Uterus (tissue), 4 donors: ENCODE data around the gene LRIG1. TPM values are rescaled to one million over a fixed set of nuclear protein-coding genes. Genes with fewer than 3 reads are reported as not detected.

Source experiments
- DNase-seq, 2 donors: peaks; one replicate each; pipeline ENCODE4 v3.0.0-alpha.2; 2019 to 2020
- H3K27ac ChIP-seq, 2 donors: fragments of 200-600 bp; sonication (generic); 1 replicate in 1 of 2; 2 replicates in 1 of 2; pipeline ENCODE4 v1.5.1; 2016 to 2018
- H3K27me3 ChIP-seq, 2 donors: fragments of 200-600 bp; sonication (generic); one replicate each; pipeline ENCODE4 v1.5.1; 2018 to 2019; ENCODE audit warnings: control low read depth in 1 of 2
- H3K36me3 ChIP-seq, 2 donors: fragments of 200-600 bp; sonication (generic); one replicate each; pipeline ENCODE4 v1.5.1; 2019; ENCODE audit warnings: control low read depth in 1 of 2
- H3K4me1 ChIP-seq, 2 donors: fragments of 200-600 bp; sonication (generic); one replicate each; pipeline ENCODE4 v1.5.1; 2018 to 2019; ENCODE audit warnings: control low read depth in 1 of 2
- H3K4me3 ChIP-seq, 2 donors: fragments of 200-600 bp; sonication (generic); 1 replicate in 1 of 2; 2 replicates in 1 of 2; pipeline ENCODE4 v1.5.1; 2018 to 2019; ENCODE audit warnings: mild to moderate bottlenecking in 1 of 2
- H3K9me3 ChIP-seq, 2 donors: fragments of 200-600 bp; sonication (generic); one replicate each; pipeline ENCODE4 v1.5.1; 2019; ENCODE audit warnings: control low read depth in 1 of 2
- CTCF ChIP-seq, 4 experiments: fragments of 200-600 bp in 2 of 4; fragments of 450-650 bp in 2 of 4; sonication (generic) in 2 of 4; IDR thresholded peaks; one replicate each; pipeline ENCODE4 v1.5.1; 2016 to 2019; ENCODE audit warnings: antibody characterized with exemption in 4 of 4, mild to moderate bottlenecking in 2 of 4, moderate library complexity in 1 of 4
- POLR2A ChIP-seq, 2 donors: fragments of 450-650 bp; IDR thresholded peaks; one replicate each; pipeline ENCODE4 v1.6.1; 2016; ENCODE audit warnings: antibody characterized with exemption in 2 of 2, mild to moderate bottlenecking in 1 of 2, moderate library complexity in 1 of 2
- intact Hi-C: fragments of 100-400 bp; cut with DNase I; formaldehyde crosslinking; loops from one replicate; pipeline ENCODE4 v1.15.1; 2023; ENCODE audit warnings: low total_unique reads
- total RNA-seq, 4 donors: library from RNA; depleted of rRNA in 3 of 4; stranded (reverse); fragments of >200 nt in 3 of 4; gene quantifications; one replicate each; pipeline versions ENCODE4 v1.1.0 to v1.2.4, GENCODE V29; 2014 to 2023
- donor health status: DM: yes; HTN: yes; CAD: no.

The LRIG1 gene
- total RNA-seq, 4 donors from 2014 or later: 20.9 to 108 (median 69.6) TPM

- no peaks in the 10 kb centered on the region for H3K27me3 ChIP-seq
- DNase-seq: no peak
- H3K36me3 ChIP-seq: no peaks in the 10 kb centered on the region
- peak overlapping the region; percentile 55 to 60 for H3K27ac ChIP-seq
- H3K9me3 ChIP-seq: no peaks in the 10 kb centered on the region
- H3K4me1 ChIP-seq: peaks cover 29 to 40% of the 10 kb centered on the region in 2 donors
- H3K4me3 ChIP-seq: no peak overlapping the region
- intact Hi-C loops: no loop called here
- TF ChIP-seq POLR2A (IDR thresholded peaks at IDR 0.05): no peak
- TF ChIP-seq CTCF (IDR thresholded peaks at IDR 0.05): no peak
Measured at GRCh38 chr3:66449411-66449974, 51.3 kb downstream of the LRIG1 start.

GRCh38 chr3:66444146-66444644 is 56.6 kb downstream of the LRIG1 start:
- H3K4me3 ChIP-seq: no peak overlapping the region
- H3K27me3 ChIP-seq: no peaks in the 10 kb centered on the region
- DNase-seq: no peak
- no peaks in the 10 kb centered on the region for H3K36me3 ChIP-seq
- TF ChIP-seq POLR2A (IDR thresholded peaks at IDR 0.05): no peak
- no peak for TF ChIP-seq CTCF (IDR thresholded peaks at IDR 0.05)
- H3K9me3 ChIP-seq: no peaks in the 10 kb centered on the region
- H3K27ac ChIP-seq: peak overlapping the region in 1 of 2 donors; percentile 76
- peaks cover 18 to 29% of the 10 kb centered on the region in 2 donors for H3K4me1 ChIP-seq
- intact Hi-C loops: no loop called here

- Histone ChIP-seq H3K9me3 (no peaks in the 10 kb centered on the region), H3K27ac (peak overlapping the region; percentile 67 to 76), H3K4me1 (peaks cover 13 to 28% of the 10 kb centered on the region in 2 donors), H3K4me3 (no peak overlapping the region), H3K36me3 (no peaks in the 10 kb centered on the region), H3K27me3 (no peaks in the 10 kb centered on the region)
- TF ChIP-seq CTCF (IDR thresholded peaks at IDR 0.05) (no peak), POLR2A (IDR thresholded peaks at IDR 0.05) (no peak)
- intact Hi-C loops: no loop called here
- DNase-seq: no peak
Measured at GRCh38 chr3:66443118-66443803, 57.6 kb downstream of the LRIG1 start.

GRCh38 chr3:66442254-66443117 is 58.3 kb downstream of the LRIG1 start:
- no peak for TF ChIP-seq POLR2A (IDR thresholded peaks at IDR 0.05)
- no peak for TF ChIP-seq CTCF (IDR thresholded peaks at IDR 0.05)

More at GRCh38 chr3:66442254-66443117, 58.3 kb downstream of the LRIG1 start:
- H3K9me3 ChIP-seq: no peaks in the 10 kb centered on the region
- peak; percentile 83 to 88 for DNase-seq
- intact Hi-C loops: no loop called here
- H3K4me3 ChIP-seq: no peak overlapping the region
- peak overlapping the region; percentile 67 to 76 for H3K27ac ChIP-seq
- peaks cover 13 to 28% of the 10 kb centered on the region in 2 donors for H3K4me1 ChIP-seq
- no peaks in the 10 kb centered on the region for H3K36me3 ChIP-seq
- no peaks in the 10 kb centered on the region for H3K27me3 ChIP-seq
